HG03432 (cell line): ENCODE results near the gene LAX1.
"Not testable (repeated sequence)": the region's sequence is repeated elsewhere in the genome, so short reads cannot be mapped to it uniquely, and the experiment has no call there.

Experiments
- ATAC-seq: cut with Tn5 transposase; IDR thresholded peaks from one replicate; pipeline ENCODE4 v1.9.1; 2021; ENCODE audit warnings: mild to moderate bottlenecking, moderate library complexity; ENCODE audit not compliant: unreplicated experiment

The LAX1 gene

GRCh38 chr1:203768256-203768655 lies 3.3 kb downstream of the LAX1 start:
- ATAC-seq: no peak

GRCh38 chr1:203769505-203770343 lies 4.7 kb downstream of the LAX1 start:
- no peak for ATAC-seq

- no peak for ATAC-seq
Measured at GRCh38 chr1:203771901-203772301, 6.9 kb downstream of the LAX1 start.

- no peak for ATAC-seq
Measured at GRCh38 chr1:203772836-203773235, 7.9 kb downstream of the LAX1 start.

GRCh38 chr1:203776636-203777035 lies 11.7 kb downstream of the LAX1 start:
- no peak for ATAC-seq

GRCh38 chr1:203777596-203777995 lies 12.6 kb downstream of the LAX1 start:
- ATAC-seq: no peak

GRCh38 chr1:203778146-203778545 lies 13.2 kb downstream of the LAX1 start:
- no peak for ATAC-seq

- ATAC-seq: no peak
Measured at GRCh38 chr1:203778789-203779188, 13.8 kb downstream of the LAX1 start.

- no peak for ATAC-seq
Measured at GRCh38 chr1:203781962-203782361, 17.0 kb downstream of the LAX1 start.

- ATAC-seq: no peak
Measured at GRCh38 chr1:203789966-203790365, 25.0 kb downstream of the LAX1 start.

GRCh38 chr1:203791498-203791897 lies 26.5 kb downstream of the LAX1 start:
- no peak for ATAC-seq

GRCh38 chr1:203792486-203792885 lies 27.5 kb downstream of the LAX1 start:
- ATAC-seq: no peak

GRCh38 chr1:203793561-203793960 lies 28.6 kb downstream of the LAX1 start:
- ATAC-seq: not testable (repeated sequence)

GRCh38 chr1:203794764-203795440 lies 29.9 kb downstream of the LAX1 start:
- ATAC-seq: no peak

GRCh38 chr1:203795441-203796235 lies 30.7 kb downstream of the LAX1 start, which contains the start of the genes ZBED6 and ZC3H11A:
Gene ZBED6, plus strand, starts transcription at chr1:203795623. Its CDS starts 1,900 bp downstream, at chr1:203797523.
Gene ZC3H11A, plus strand, starts transcription at chr1:203795623. Its CDS starts 21,448 bp downstream, at chr1:203817071.
- peak; percentile 98 for ATAC-seq

- ATAC-seq: no peak
Measured at GRCh38 chr1:203796236-203796605, 31.2 kb downstream of the LAX1 start.

GRCh38 chr1:203797216-203797615 lies 32.2 kb downstream of the LAX1 start:
- no peak for ATAC-seq

GRCh38 chr1:203797948-203798655 lies 33.1 kb downstream of the LAX1 start:
- no peak for ATAC-seq

GRCh38 chr1:203799157-203799556 lies 34.2 kb downstream of the LAX1 start:
- ATAC-seq: no peak

GRCh38 chr1:203799971-203800370 lies 35.0 kb downstream of the LAX1 start:
- no peak for ATAC-seq

GRCh38 chr1:203805689-203806088 lies 40.7 kb downstream of the LAX1 start:
- no peak for ATAC-seq
